ENCODE measurements around the gene PROM1. TPM values are rescaled to one million over a fixed set of nuclear protein-coding genes. Genes with fewer than 3 reads are reported as not detected.

The PROM1 gene
- total RNA-seq, 1 donor from 2014 or later, result not detected

DNA sequence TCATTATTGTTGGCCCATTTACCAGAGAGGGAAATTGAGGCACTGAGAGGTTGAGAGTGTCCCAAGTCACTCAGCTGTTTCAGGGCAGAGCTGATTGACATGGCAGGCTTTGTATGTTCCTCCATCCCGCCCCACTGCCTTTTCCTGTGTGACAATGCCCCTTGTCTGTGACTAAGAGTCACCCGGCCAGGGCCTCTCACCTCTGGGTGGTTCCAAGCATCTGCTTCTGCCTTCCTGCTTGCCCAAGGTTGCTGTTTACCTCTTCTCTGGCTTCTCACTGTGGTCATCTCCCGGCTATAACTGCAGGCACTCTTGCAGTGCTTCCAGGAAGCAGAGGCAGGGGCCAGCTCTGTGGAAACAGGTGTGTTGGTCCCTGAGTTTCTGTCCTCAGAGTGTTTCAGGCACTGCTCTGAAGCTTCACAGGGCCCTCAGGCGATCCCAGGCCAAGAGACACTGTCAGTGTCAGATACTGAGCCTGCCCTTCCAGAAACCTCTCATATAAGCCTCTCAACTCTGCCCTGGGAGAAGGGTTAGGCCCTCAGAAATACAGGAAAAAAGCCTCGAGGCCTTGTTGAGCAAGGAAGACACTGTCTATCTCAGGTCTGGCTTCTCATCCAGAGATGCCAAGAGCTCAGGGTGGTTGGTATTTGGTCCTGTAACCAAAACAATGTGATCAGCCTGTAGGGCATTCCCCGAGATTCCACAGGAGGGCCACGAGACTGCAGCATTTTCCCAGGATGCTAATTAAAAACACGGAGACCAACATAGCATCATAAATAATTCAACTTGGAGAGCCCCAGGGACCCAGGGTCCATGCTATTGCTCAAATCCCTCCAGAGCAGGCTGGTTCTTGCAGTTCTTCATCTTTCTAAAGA lies 42.0 kb upstream of the PROM1 start:
- no peak for DNase-seq (ENCODE audit: extremely low spot score in 2 of 2)
- no peaks in the 10 kb centered on the region for H3K36me3 ChIP-seq
- TF ChIP-seq POLR2AphosphoS5 (IDR thresholded peaks at IDR 0.05; ENCODE audit: insufficient read depth in 1 of 2, low read depth in 1 of 2), result no peak
- TF ChIP-seq POLR2A (IDR thresholded peaks at IDR 0.05), result no peak
- TF ChIP-seq CTCF (IDR thresholded peaks at IDR 0.05), result no peak
- no peak overlapping the region for H3K27ac ChIP-seq
- no peak overlapping the region for H3K4me3 ChIP-seq
- H3K4me1 ChIP-seq, result no peaks in the 10 kb centered on the region
- H3K27me3 ChIP-seq, result no peaks in the 10 kb centered on the region
- no peaks in the 10 kb centered on the region for H3K9me3 ChIP-seq
- intact Hi-C loops (cut with DNase I), result no loop called here

- H3K27ac ChIP-seq, result no peak overlapping the region
- no peak overlapping the region for H3K4me3 ChIP-seq
- TF ChIP-seq CTCF (IDR thresholded peaks at IDR 0.05) (no peak), POLR2A (IDR thresholded peaks at IDR 0.05) (no peak), POLR2AphosphoS5 (IDR thresholded peaks at IDR 0.05; ENCODE audit: insufficient read depth in 1 of 2, low read depth in 1 of 2) (no peak)
- H3K9me3 ChIP-seq, result no peaks in the 10 kb centered on the region
- H3K4me1 ChIP-seq, result no peaks in the 10 kb centered on the region
- H3K36me3 ChIP-seq, result no peaks in the 10 kb centered on the region
- H3K27me3 ChIP-seq, result no peaks in the 10 kb centered on the region
- DNase-seq (ENCODE audit: extremely low spot score in 2 of 2), result no peak
- intact Hi-C loops (cut with DNase I), result no loop called here
Measured at GRCh38 chr4:16124232-16124631, 40.4 kb upstream of the PROM1 start.

GRCh38 chr4:16123356-16124084 lies 39.7 kb upstream of the PROM1 start:
- H3K27ac ChIP-seq, result no peak overlapping the region
- DNase-seq (ENCODE audit: extremely low spot score in 2 of 2), result no peak
- H3K4me3 ChIP-seq, result no peak overlapping the region
- TF ChIP-seq POLR2AphosphoS5 (IDR thresholded peaks at IDR 0.05; ENCODE audit: insufficient read depth in 1 of 2, low read depth in 1 of 2) (no peak), POLR2A (IDR thresholded peaks at IDR 0.05) (no peak), CTCF (IDR thresholded peaks at IDR 0.05) (no peak)
- intact Hi-C loops (cut with DNase I), result no loop called here
- no peaks in the 10 kb centered on the region for H3K4me1 ChIP-seq
- no peaks in the 10 kb centered on the region for H3K9me3 ChIP-seq
- no peaks in the 10 kb centered on the region for H3K27me3 ChIP-seq
- H3K36me3 ChIP-seq, result no peaks in the 10 kb centered on the region

GRCh38 chr4:16122784-16123183 lies 39.0 kb upstream of the PROM1 start:
- no peak overlapping the region for H3K27ac ChIP-seq
- no peak overlapping the region for H3K4me3 ChIP-seq
- no peaks in the 10 kb centered on the region for H3K36me3 ChIP-seq
- no peak for TF ChIP-seq CTCF (IDR thresholded peaks at IDR 0.05)
- TF ChIP-seq POLR2A (IDR thresholded peaks at IDR 0.05), result no peak
- no peaks in the 10 kb centered on the region for H3K9me3 ChIP-seq
- intact Hi-C loops (cut with DNase I), result no loop called here
- DNase-seq (ENCODE audit: extremely low spot score in 2 of 2), result peak; percentile 31 to 34
- H3K27me3 ChIP-seq, result no peaks in the 10 kb centered on the region
- H3K4me1 ChIP-seq, result no peaks in the 10 kb centered on the region

DNA sequence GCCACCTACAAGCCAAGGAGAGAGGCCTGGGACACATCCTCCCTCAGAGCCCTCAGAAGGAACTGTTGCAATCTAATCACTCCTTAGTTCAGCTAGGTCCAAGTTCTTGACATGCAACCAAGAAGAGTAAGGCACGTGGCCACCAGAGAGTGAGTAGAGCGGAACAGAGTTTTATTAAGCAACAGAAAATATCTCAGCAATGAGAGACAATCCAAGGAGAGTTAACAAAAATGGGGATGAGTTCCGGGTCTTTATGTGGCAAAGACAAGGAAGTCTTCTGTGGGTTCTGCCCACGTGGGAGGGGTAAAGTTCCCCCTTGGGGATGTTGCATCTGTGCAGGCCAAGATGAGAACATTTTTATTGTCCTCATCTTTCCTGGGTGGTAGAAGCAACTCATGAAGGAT lies 38.5 kb upstream of the PROM1 start:
- H3K27me3 ChIP-seq, result no peaks in the 10 kb centered on the region
- no peak overlapping the region for H3K27ac ChIP-seq
- no peaks in the 10 kb centered on the region for H3K4me1 ChIP-seq
- H3K9me3 ChIP-seq, result no peaks in the 10 kb centered on the region
- H3K36me3 ChIP-seq, result no peaks in the 10 kb centered on the region
- intact Hi-C loops (cut with DNase I), result no loop called here
- H3K4me3 ChIP-seq, result no peak overlapping the region
- peak; percentile 34 to 58 for DNase-seq (ENCODE audit: extremely low spot score in 2 of 2)
- no peak for TF ChIP-seq CTCF (IDR thresholded peaks at IDR 0.05)
- TF ChIP-seq POLR2A (IDR thresholded peaks at IDR 0.05), result no peak
- no peak for TF ChIP-seq POLR2AphosphoS5 (IDR thresholded peaks at IDR 0.05; ENCODE audit: insufficient read depth in 1 of 2, low read depth in 1 of 2)
